H1 (cell line): ENCODE results near the gene TEAD2. TPM values are rescaled to one million over a fixed set of nuclear protein-coding genes. Genes with fewer than 3 reads are reported as not detected.

Source experiments
- ATF3 ChIP-seq: IDR thresholded peaks from 2 replicates; pipeline ENCODE4 v1.6.1; 2011; ENCODE audit warnings: low read depth, mild to moderate bottlenecking, low read length; ENCODE audit not compliant: insufficient read depth
- PHF8 ChIP-seq: fragments of 200-600 bp; sonication (generic); conservative IDR thresholded peaks from 2 replicates; pipeline ENCODE4 v1.7.1; 2012; ENCODE audit warnings: low read depth, mild to moderate bottlenecking, inconsistent platforms, low read length, moderate library complexity
- TAF7 ChIP-seq: optimal IDR thresholded peaks from 2 replicates; pipeline ENCODE3; 2011; ENCODE audit warnings: low read depth, mild to moderate bottlenecking, inconsistent platforms, low read length, moderate library complexity, borderline replicate concordance
- USF2 ChIP-seq: IDR thresholded peaks from 2 replicates; pipeline ENCODE4 v1.6.1; 2011; ENCODE audit warnings: low read length, improper control_type of control experiment
- polyA plus RNA-seq, 7 experiments: library from polyadenylated mRNA; depleted of rRNA in 3 of 7; stranded (reverse) in 5 of 7; unstranded in 2 of 7; fragments of >200 nt in 5 of 7; fragments of 200-250 nt in 2 of 7; gene quantifications; 1 replicate in 5 of 7; 2 replicates in 1 of 7; 4 replicates in 1 of 7; pipeline versions ENCODE4 v1.2.1 to v1.2.3, GENCODE V29; 2011 to 2013; ENCODE audit warnings: missing spikeins in 2 of 7, mixed read lengths in 2 of 7
- total RNA-seq: library from RNA; stranded (reverse); fragmentation: NEBNext Ultra II Directional; extraction: Animal tissue kit (Norgen Biotek cat#: 25700); gene quantifications from 2 replicates; pipeline ENCODE4 v1.2.1, GENCODE V29; 2021

TEAD2 gene
- total and polyA plus RNA-seq, 2 of the 8 experiments (the other 6 are each of a cell fraction or from before 2014, with no cell fraction given): 87.6 to 146 TPM

- TF ChIP-seq ATF3: no peak
- no peak for TF ChIP-seq PHF8
- no peak for TF ChIP-seq TAF7
- TF ChIP-seq USF2: no peak
Measured at GRCh38 chr19:49407079-49407478, 44.9 kb upstream of the TEAD2 start (continued).
